ENCODE measurements around the gene CYB5A.

DNA sequence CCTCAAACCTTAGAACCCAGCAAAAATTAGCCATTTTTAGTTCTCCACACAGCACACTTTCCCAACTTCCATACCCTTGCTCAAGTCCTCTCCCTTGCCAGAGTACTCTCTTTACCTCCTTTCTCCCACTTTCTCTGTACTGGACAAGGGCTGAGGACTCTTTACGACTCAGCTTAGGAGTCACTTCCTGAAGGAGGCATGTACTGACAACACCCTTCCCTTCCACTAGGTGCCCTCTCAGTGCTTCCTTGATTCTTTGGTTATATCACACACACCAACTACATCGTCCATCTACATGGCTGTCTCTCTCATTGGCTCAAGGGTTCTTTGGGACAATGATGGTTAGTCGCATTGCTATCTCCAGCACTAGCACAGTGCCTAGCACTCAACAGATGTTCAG lies 18.6 kb upstream of the CYB5A start:
- TF ChIP-seq, protein P1, sequence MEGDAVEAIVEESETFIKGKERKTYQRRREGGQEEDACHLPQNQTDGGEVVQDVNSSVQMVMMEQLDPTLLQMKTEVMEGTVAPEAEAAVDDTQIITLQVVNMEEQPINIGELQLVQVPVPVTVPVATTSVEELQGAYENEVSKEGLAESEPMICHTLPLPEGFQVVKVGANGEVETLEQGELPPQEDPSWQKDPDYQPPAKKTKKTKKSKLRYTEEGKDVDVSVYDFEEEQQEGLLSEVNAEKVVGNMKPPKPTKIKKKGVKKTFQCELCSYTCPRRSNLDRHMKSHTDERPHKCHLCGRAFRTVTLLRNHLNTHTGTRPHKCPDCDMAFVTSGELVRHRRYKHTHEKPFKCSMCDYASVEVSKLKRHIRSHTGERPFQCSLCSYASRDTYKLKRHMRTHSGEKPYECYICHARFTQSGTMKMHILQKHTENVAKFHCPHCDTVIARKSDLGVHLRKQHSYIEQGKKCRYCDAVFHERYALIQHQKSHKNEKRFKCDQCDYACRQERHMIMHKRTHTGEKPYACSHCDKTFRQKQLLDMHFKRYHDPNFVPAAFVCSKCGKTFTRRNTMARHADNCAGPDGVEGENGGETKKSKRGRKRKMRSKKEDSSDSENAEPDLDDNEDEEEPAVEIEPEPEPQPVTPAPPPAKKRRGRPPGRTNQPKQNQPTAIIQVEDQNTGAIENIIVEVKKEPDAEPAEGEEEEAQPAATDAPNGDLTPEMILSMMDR (tag by site-specific recombination; IDR thresholded peaks at IDR 0.05): no peak
- no peak for TF ChIP-seq ZNF501 (tag by site-specific recombination; IDR thresholded peaks at IDR 0.05)

All from HEK293 (cell line).